Gastroesophageal sphincter (tissue), 4 donors: ENCODE measurements around the gene NAB2. TPM values are rescaled to one million over a fixed set of nuclear protein-coding genes. Genes with fewer than 3 reads are reported as not detected.

ENCODE experiments used
- ATAC-seq: fragments of 150-250 bp; one replicate; pipeline ENCODE4 v1.9.1; 2016; ENCODE audit warnings: mild to moderate bottlenecking, moderate library complexity
- H3K27ac ChIP-seq, 4 donors: fragments of 200-600 bp; sonication (generic) in 3 of 4; 1 replicate in 3 of 4; 2 replicates in 1 of 4; pipeline ENCODE4 v1.5.1; 2016 to 2019
- H3K27me3 ChIP-seq: fragments of 200-600 bp; sonication (generic); one replicate; pipeline ENCODE4 v1.5.1; 2019
- H3K36me3 ChIP-seq, 2 donors: fragments of 200-600 bp; sonication (generic); one replicate each; pipeline ENCODE4 v1.5.1; 2019; ENCODE audit warnings: control low read depth in 1 of 2
- H3K4me1 ChIP-seq, 3 donors: fragments of 200-600 bp; sonication (generic); 1 replicate in 2 of 3; 2 replicates in 1 of 3; pipeline ENCODE4 v1.5.1; 2016 to 2019; ENCODE audit warnings: control low read depth in 2 of 3
- H3K4me3 ChIP-seq, 2 donors: fragments of 200-600 bp; sonication (generic); one replicate each; pipeline ENCODE4 v1.5.1; 2019; ENCODE audit warnings: mild to moderate bottlenecking in 1 of 2, moderate library complexity in 1 of 2
- H3K9me3 ChIP-seq, 3 donors: fragments of 200-600 bp; sonication (generic); one replicate each; pipeline ENCODE4 v1.5.1; 2017 to 2019; ENCODE audit warnings: control low read depth in 2 of 3
- CTCF ChIP-seq, 4 experiments: fragments of 200-600 bp in 2 of 4; fragments of 450-650 bp in 2 of 4; sonication (generic) in 1 of 4; IDR thresholded peaks; one replicate each; pipeline ENCODE4 v1.5.1; 2017 to 2019; ENCODE audit warnings: antibody characterized with exemption in 4 of 4, mild to moderate bottlenecking in 2 of 4, moderate library complexity in 2 of 4
- EP300 ChIP-seq: sonication (generic); formaldehyde crosslinking; IDR thresholded peaks from one replicate; pipeline ENCODE4 v1.6.1; 2017; ENCODE audit warnings: antibody characterized with exemption, mild to moderate bottlenecking
- POLR2A ChIP-seq, 2 donors: fragments of 450-650 bp; IDR thresholded peaks; one replicate each; pipeline ENCODE4 v1.6.1; 2017; ENCODE audit warnings: antibody characterized with exemption in 2 of 2, mild to moderate bottlenecking in 2 of 2, moderate library complexity in 1 of 2
- POLR2AphosphoS5 ChIP-seq: sonication (generic); formaldehyde crosslinking; IDR thresholded peaks from one replicate; pipeline ENCODE4 v1.6.1; 2017; ENCODE audit warnings: antibody characterized with exemption
- WGBS, 2 donors: methylation state at CpG; one replicate each; pipeline ENCODE4 v1.1.5; 2018; ENCODE audit warnings: low coverage in 1 of 2; 5-methylcytosine and 5-hydroxymethylcytosine counted together
- total RNA-seq, 4 donors: library from RNA; depleted of rRNA; stranded (reverse); fragments of >200 nt; gene quantifications; one replicate each; pipeline ENCODE4 v1.1.0, GENCODE V29; 2016

The NAB2 gene
- total RNA-seq, 4 donors from 2014 or later, result 30.7 to 41.3 (median 38.8) TPM

GRCh38 chr12:57101892-57102695, 13.2 kb downstream of the NAB2 start:
- WGBS, 2 donors, result 76% methylated on average over 7 of the region's 15 CpGs; no CpG with 5 or more reads in 1 of the 2 donors
- no peak overlapping the region for H3K4me3 ChIP-seq
- H3K36me3 ChIP-seq, result peaks cover 0 to 97% of the 10 kb centered on the region in 2 donors
- no peaks in the 10 kb centered on the region for H3K27me3 ChIP-seq
- H3K4me1 ChIP-seq, result peaks cover 0 to 22% (median 0%) of the 10 kb centered on the region in 3 donors
- ATAC-seq, result no peak
- H3K9me3 ChIP-seq, result no peaks in the 10 kb centered on the region
- no peak for TF ChIP-seq EP300
- TF ChIP-seq CTCF (IDR thresholded peaks at IDR 0.05), result no peak
- no peak for TF ChIP-seq POLR2A (IDR thresholded peaks at IDR 0.05)
- TF ChIP-seq POLR2AphosphoS5, result peak; percentile 41
- peak overlapping the region in 3 of 4 donors; percentile 23 to 45 (median 42) for H3K27ac ChIP-seq

- no peak for TF ChIP-seq CTCF (IDR thresholded peaks at IDR 0.05)
- Histone ChIP-seq H3K4me3 (no peak overlapping the region), H3K27me3 (no peaks in the 10 kb centered on the region), H3K36me3 (peaks cover 0 to 96% of the 10 kb centered on the region in 2 donors), H3K9me3 (no peaks in the 10 kb centered on the region), H3K27ac (no peak overlapping the region), H3K4me1 (peaks cover 0 to 39% (median 10%) of the 10 kb centered on the region in 3 donors)
- no peak for ATAC-seq
- WGBS, 2 donors, result 82 to 84% methylated on average over 6 to 7 of the region's 7 CpGs
Observed at GRCh38 chr12:57103856-57104255, 14.9 kb downstream of the NAB2 start.

- Histone ChIP-seq H3K4me3 (no peak overlapping the region), H3K27ac (no peak overlapping the region), H3K27me3 (no peaks in the 10 kb centered on the region), H3K4me1 (peaks cover 0 to 45% (median 16%) of the 10 kb centered on the region in 3 donors), H3K9me3 (no peaks in the 10 kb centered on the region), H3K36me3 (peaks cover 0 to 90% of the 10 kb centered on the region in 2 donors)
- no peak for ATAC-seq
- WGBS, 2 donors, result no CpG with 5 or more reads among the region's 12 CpGs
- no peak for TF ChIP-seq POLR2AphosphoS5
- TF ChIP-seq CTCF (IDR thresholded peaks at IDR 0.05), result no peak
- no peak for TF ChIP-seq POLR2A (IDR thresholded peaks at IDR 0.05)
- TF ChIP-seq EP300, result no peak
Observed at GRCh38 chr12:57104292-57104910, 15.5 kb downstream of the NAB2 start.

- ATAC-seq, result no peak
- peaks cover 0 to 82% of the 10 kb centered on the region in 2 donors for H3K36me3 ChIP-seq
Observed at GRCh38 chr12:57105011-57105753, 16.3 kb downstream of the NAB2 start.

More at GRCh38 chr12:57105011-57105753, 16.3 kb downstream of the NAB2 start:
- peak overlapping the region in 1 of 4 donors; percentile 29 for H3K27ac ChIP-seq
- TF ChIP-seq POLR2AphosphoS5, result no peak
- no peak for TF ChIP-seq CTCF (IDR thresholded peaks at IDR 0.05)
- TF ChIP-seq POLR2A (IDR thresholded peaks at IDR 0.05), result no peak
- TF ChIP-seq EP300, result no peak
- peaks cover 0 to 52% (median 21%) of the 10 kb centered on the region in 3 donors for H3K4me1 ChIP-seq
- H3K27me3 ChIP-seq, result no peaks in the 10 kb centered on the region
- WGBS, 2 donors, result 100% methylated on average over 1 of the region's 14 CpGs; no CpG with 5 or more reads in 1 of the 2 donors
- H3K9me3 ChIP-seq, result no peaks in the 10 kb centered on the region
- H3K4me3 ChIP-seq, result no peak overlapping the region
